Gastroesophageal sphincter (tissue), 3 donors: ENCODE results near the gene PPP1R13B.

Experiments
- CTCF ChIP-seq, 4 experiments: fragments of 200-600 bp in 2 of 4; fragments of 450-650 bp in 2 of 4; sonication (generic) in 1 of 4; IDR thresholded peaks; one replicate each; pipeline ENCODE4 v1.5.1; 2017 to 2019; ENCODE audit warnings: antibody characterized with exemption in 4 of 4, mild to moderate bottlenecking in 2 of 4, moderate library complexity in 2 of 4
- EP300 ChIP-seq: sonication (generic); formaldehyde crosslinking; IDR thresholded peaks from one replicate; pipeline ENCODE4 v1.6.1; 2017; ENCODE audit warnings: antibody characterized with exemption, mild to moderate bottlenecking
- POLR2A ChIP-seq, 2 donors: fragments of 450-650 bp; IDR thresholded peaks; one replicate each; pipeline ENCODE4 v1.6.1; 2017; ENCODE audit warnings: antibody characterized with exemption in 2 of 2, mild to moderate bottlenecking in 2 of 2, moderate library complexity in 1 of 2

DNA sequence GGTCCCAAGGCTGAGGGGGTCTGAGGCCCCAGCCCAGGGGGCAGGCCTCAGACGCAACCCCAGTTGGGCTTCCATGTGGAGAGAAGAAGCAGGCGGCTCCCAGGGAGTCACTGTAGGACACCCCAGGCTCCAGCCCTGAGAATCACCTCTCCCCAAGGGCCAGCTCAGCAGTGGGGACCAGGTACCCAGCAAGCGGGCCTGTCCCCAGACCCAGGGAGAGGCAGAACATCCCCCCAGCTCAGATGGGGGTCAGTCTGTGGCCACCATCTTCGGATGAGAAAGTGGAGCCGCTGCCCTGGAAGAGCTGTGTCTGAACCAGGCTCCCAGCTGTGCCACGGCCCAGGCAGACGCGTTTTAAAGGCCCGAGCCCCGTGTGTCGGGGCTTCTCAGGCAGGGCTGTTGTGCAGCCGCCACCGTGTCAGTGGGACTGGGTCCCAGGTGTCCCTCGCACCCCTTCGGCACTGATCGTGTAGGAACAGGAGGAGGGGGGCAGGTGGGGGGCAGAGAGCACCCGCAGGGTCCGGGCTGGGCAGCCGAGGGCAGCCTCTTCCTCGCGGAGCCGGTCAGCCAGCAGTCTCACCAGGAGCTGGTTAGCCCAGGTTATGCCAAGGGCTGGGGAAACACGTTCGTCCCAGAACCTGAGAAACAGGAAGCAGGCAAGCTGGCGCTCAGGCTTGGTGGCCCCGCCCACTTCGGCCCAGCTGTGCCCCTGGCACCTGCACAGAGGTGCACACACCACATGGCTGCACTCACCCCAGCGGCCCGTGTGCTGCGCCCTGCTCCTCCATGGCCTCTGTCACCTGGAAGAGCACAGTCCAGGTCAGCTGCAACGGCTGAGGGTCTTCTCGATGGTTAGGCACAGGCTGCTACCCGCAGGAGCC, 148.8 kb downstream of the PPP1R13B start:
- TF ChIP-seq CTCF (IDR thresholded peaks at IDR 0.05), result no peak
- no peak for TF ChIP-seq POLR2A (IDR thresholded peaks at IDR 0.05)
- no peak for TF ChIP-seq EP300
